ENCODE results near the gene PAQR4. TPM values are rescaled to one million over a fixed set of nuclear protein-coding genes. Genes with fewer than 3 reads are reported as not detected.
A peak's percentile ranks its signal among the peaks of the same experiment; 100 is the strongest.

Gene PAQR4
- total and polyA plus RNA-seq, 2 of the 13 experiments (the other 11 are each of a cell fraction or from before 2014, with no cell fraction given): 15.9 to 24.8 TPM

- TF ChIP-seq ZNF407 (CRISPR knock-in tag; IDR thresholded peaks at IDR 0.05; ENCODE audit: not compliant biosample characterization) (no peak), ZKSCAN5 (CRISPR knock-in tag; IDR thresholded peaks at IDR 0.05) (no peak), PAXIP1 (CRISPR knock-in tag; conservative IDR thresholded peaks at IDR 0.05) (peak; percentile 54; the same call in 1 of the 2 replicates), ATM (IDR thresholded peaks at IDR 0.05; ENCODE audit: borderline replicate concordance) (no peak), DPF2 (CRISPR knock-in tag; IDR thresholded peaks at IDR 0.05; ENCODE audit: borderline replicate concordance, low read depth) (no peak), SMAD9 (CRISPR knock-in tag; IDR thresholded peaks at IDR 0.05) (no peak), ZFP1 (CRISPR knock-in tag; IDR thresholded peaks at IDR 0.05) (no peak), AKNA (CRISPR knock-in tag; IDR thresholded peaks at IDR 0.05; ENCODE audit: borderline replicate concordance) (no peak), HNF4A (CRISPR knock-in tag; IDR thresholded peaks at IDR 0.05) (peak; percentile 3; the same call in 1 of the 2 replicates), SNRNP70 (IDR thresholded peaks at IDR 0.05; ENCODE audit: low read depth, low read length) (no peak), ZNF543 (CRISPR knock-in tag; IDR thresholded peaks at IDR 0.05) (no peak)
These were observed 40.6 kb downstream of the PAQR4 start (continued) for GRCh38 chr16:3009568-3010390.
